GM12878 (cell line): ENCODE data around the gene PLA2G3. TPM values are rescaled to one million over a fixed set of nuclear protein-coding genes. Genes with fewer than 3 reads are reported as not detected.

Experiments used
- ATAC-seq: fragments of 200-7000 bp; cut with Tn5 transposase; 3 replicates; pipeline ENCODE4 v1.9.1; 2020; ENCODE audit warnings: mild to moderate bottlenecking, moderate library complexity
- BruUV-seq: library from RNA; stranded (reverse); fragments of 400-500 nt; replicated peaks from 2 replicates; lab custom pipeline; 2021; lab: Mats Ljungman, UMichigan
- CTCF ChIA-PET: fragments of 300-600 bp; sonication (Branson Sonifier 250); formaldehyde crosslinking; extraction: SDS; loops from one replicate; lab custom pipeline; 2021; ENCODE audit warnings: inconsistent platforms; lab: Yijun Ruan, JAX
- POLR2A ChIA-PET: fragments of 350-600 bp; formaldehyde crosslinking; extraction: SDS; loops from one replicate; lab custom pipeline; 2021; ENCODE audit warnings: inconsistent platforms; lab: Charles Lee
- RAD21 ChIA-PET: fragments of 300-600 bp; sonication (Branson Sonifier 250); formaldehyde crosslinking; loops from one replicate; lab custom pipeline; 2023; ENCODE audit warnings: antibody characterized with exemption; ENCODE audit not compliant: unreplicated experiment; lab: Charles Lee
- SMC1A ChIA-PET: fragments of 300-600 bp; sonication (Branson Sonifier 250); formaldehyde crosslinking; loops from one replicate; lab custom pipeline; 2023; ENCODE audit not compliant: unreplicated experiment, uncharacterized antibody; lab: Charles Lee
- DNase-seq: peaks from one replicate; pipeline ENCODE4 v3.0.0-alpha.2; 2011; ENCODE audit warnings: low read depth, low spot score
- FAIRE-seq: peaks from 3 replicates; lab custom pipeline; 2011; peaks lifted over from hg19 to GRCh38; lab: Jason Lieb, UNC
- H2AFZ ChIP-seq: 2 replicates; pipeline ENCODE4 v1.6.0; 2011; ENCODE audit warnings: low read depth, low read length, control low read depth; ENCODE audit not compliant: control insufficient read depth
- H3K27ac ChIP-seq: 2 replicates; pipeline ENCODE4 v1.5.1; 2011; ENCODE audit warnings: control low read depth; ENCODE audit not compliant: control insufficient read depth, insufficient read depth
- H3K27me3 ChIP-seq, 2 experiments: replicated peaks in 1 of 2; 2 replicates each; pipeline versions ENCODE4 v1.6.0 to v1.6.1; 2011; ENCODE audit warnings: low read length in 1 of 2; ENCODE audit not compliant: control insufficient read depth in 2 of 2, insufficient read depth in 2 of 2
- H3K36me3 ChIP-seq, 2 experiments: 2 replicates each; pipeline ENCODE4 v1.5.1; 2011; ENCODE audit warnings: low read length in 1 of 2; ENCODE audit not compliant: control insufficient read depth in 2 of 2, insufficient read depth in 2 of 2
- H3K4me1 ChIP-seq: 2 replicates; pipeline ENCODE4 v1.6.1; 2011; ENCODE audit warnings: mild to moderate bottlenecking, low read length, moderate library complexity, mixed read lengths; ENCODE audit not compliant: control insufficient read depth, insufficient read depth
- H3K4me2 ChIP-seq: 2 replicates; pipeline ENCODE4 v1.6.0; 2011; ENCODE audit warnings: control low read depth; ENCODE audit not compliant: control insufficient read depth, insufficient read depth
- H3K4me3 ChIP-seq: fragments of 200-600 bp; sonication (generic); 2 replicates; pipeline ENCODE4 v1.5.1; 2016
- H3K79me2 ChIP-seq: 2 replicates; pipeline ENCODE4 v1.6.0; 2011; ENCODE audit warnings: low read length; ENCODE audit not compliant: control insufficient read depth, insufficient read depth
- H3K9ac ChIP-seq: 2 replicates; pipeline ENCODE4 v1.8.0; 2011; ENCODE audit warnings: low read length, control low read depth, mixed read lengths; ENCODE audit not compliant: control insufficient read depth, insufficient read depth
- H3K9me3 ChIP-seq: replicated peaks from 3 replicates; pipeline ENCODE4 v1.5.1; 2011; ENCODE audit warnings: mild to moderate bottlenecking, low read length; ENCODE audit not compliant: control insufficient read depth, insufficient read depth
- H4K20me1 ChIP-seq: 2 replicates; pipeline ENCODE4 v1.6.0; 2011; ENCODE audit not compliant: control insufficient read depth, insufficient read depth
- BACH1 ChIP-seq: fragments of 450-650 bp; IDR thresholded peaks from 2 replicates; pipeline ENCODE4 v1.6.1; 2017; ENCODE audit warnings: mild to moderate bottlenecking, borderline replicate concordance
- BCL11A ChIP-seq: IDR thresholded peaks from 2 replicates; pipeline ENCODE4 v1.6.1; 2011; ENCODE audit warnings: low read depth, low read length
- CHD1 ChIP-seq: IDR thresholded peaks from 2 replicates; pipeline ENCODE4 v1.6.1; 2012; ENCODE audit warnings: low read depth, low read length, improper control_type of control experiment
- CHD4 ChIP-seq: fragments of 200-600 bp; sonication (generic); IDR thresholded peaks from 2 replicates; pipeline ENCODE4 v1.6.1; 2016; ENCODE audit warnings: mild to moderate bottlenecking
- DPF2 ChIP-seq: fragments of 450-650 bp; IDR thresholded peaks from 2 replicates; pipeline ENCODE4 v1.6.1; 2017; ENCODE audit warnings: mild to moderate bottlenecking
- EGR1 ChIP-seq, 2 experiments: IDR thresholded peaks; 1 replicate in 1 of 2; 2 replicates in 1 of 2; pipeline ENCODE4 v1.6.1; 2011 to 2012; ENCODE audit warnings: low read depth in 2 of 2, low read length in 2 of 2, borderline replicate concordance in 1 of 2, mild to moderate bottlenecking in 1 of 2, moderate library complexity in 1 of 2
- ESRRA ChIP-seq: IDR thresholded peaks from 2 replicates; pipeline ENCODE4 v1.6.1; 2012; ENCODE audit warnings: mild to moderate bottlenecking, low read length, improper control_type of control experiment
- ETV6 ChIP-seq, 2 experiments: fragments of 450-650 bp in 1 of 2; IDR thresholded peaks in 1 of 2; conservative IDR thresholded peaks in 1 of 2; 2 replicates each; pipeline ENCODE4 v1.6.1; 2014; ENCODE audit warnings: antibody characterized with exemption in 1 of 2, borderline replicate concordance in 1 of 2, low read depth in 1 of 2, mild to moderate bottlenecking in 1 of 2, moderate library complexity in 1 of 2
- GABPA ChIP-seq: IDR thresholded peaks from 2 replicates; pipeline ENCODE4 v1.6.1; 2014; ENCODE audit warnings: antibody characterized with exemption, low read depth, mild to moderate bottlenecking, inconsistent platforms
- MAX ChIP-seq: IDR thresholded peaks from 2 replicates; pipeline ENCODE4 v1.6.1; 2012; ENCODE audit warnings: low read depth, low read length, improper control_type of control experiment
- NFIC ChIP-seq: IDR thresholded peaks from 2 replicates; pipeline ENCODE4 v1.6.1; 2012; ENCODE audit warnings: low read depth, mild to moderate bottlenecking, inconsistent platforms, low read length, moderate library complexity
- PBX3 ChIP-seq: IDR thresholded peaks from 2 replicates; pipeline ENCODE4 v1.6.1; 2011; ENCODE audit warnings: mild to moderate bottlenecking, low read depth, low read length, moderate library complexity; ENCODE audit not compliant: insufficient replicate concordance
- SIX5 ChIP-seq: IDR thresholded peaks from 2 replicates; pipeline ENCODE4 v1.6.1; 2011; ENCODE audit warnings: mild to moderate bottlenecking, low read depth, low read length, moderate library complexity; ENCODE audit not compliant: severe bottlenecking
- TCF7 ChIP-seq: IDR thresholded peaks from 2 replicates; pipeline ENCODE4 v1.6.1; 2014; ENCODE audit warnings: antibody characterized with exemption, borderline replicate concordance
- ZBTB4 ChIP-seq: fragments of 450-650 bp; formaldehyde crosslinking; IDR thresholded peaks from 2 replicates; pipeline ENCODE4 v1.4.0; 2022; ENCODE audit warnings: mild to moderate bottlenecking, moderate library complexity
- WGBS: methylation state at CpG from one replicate; pipeline ENCODE4 v1.1.6; 2016; ENCODE audit warnings: low lambda C conversion rate; ENCODE audit not compliant: insufficient replicate concordance, insufficient coverage; ENCODE audit errors: missing lambda C conversion rate; 5-methylcytosine and 5-hydroxymethylcytosine counted together
- in situ Hi-C: fragments of 300-500 bp; cut with MboI; formaldehyde crosslinking; loops from 9 replicates; pipeline ENCODE4 v1.14.3; 2018; ENCODE audit warnings: mixed read lengths
- intact Hi-C: fragments of 100-400 bp; cut with micrococcal nuclease; formaldehyde crosslinking; loops from one replicate; pipeline ENCODE4 v1.14.2; 2022; ENCODE audit not compliant: unreplicated experiment
- polyA plus RNA-seq, 11 experiments: library from polyadenylated mRNA; depleted of rRNA in 4 of 11; unstranded in 6 of 11; stranded (reverse) in 5 of 11; fragments of >200 nt; fragmentation: Nextera tagmentation in 4 of 11; fragmentation: Illumina TruSeq in 1 of 11; extraction: Ambion mirVana in 4 of 11; extraction: Trizol in 1 of 11; gene quantifications; 1 replicate in 1 of 11; 2 replicates in 10 of 11; pipeline versions ENCODE4 v1.2.1 to v1.2.3, GENCODE V29; 2011 to 2016; ENCODE audit warnings: inconsistent platforms in 2 of 11, missing spikeins in 2 of 11, low read depth in 1 of 11
- total RNA-seq, 4 experiments: library from RNA; depleted of rRNA in 3 of 4; stranded (reverse); fragments of >200 nt in 3 of 4; fragmentation: Illumina TruSeq in 1 of 4; extraction: Trizol in 1 of 4; gene quantifications; 2 replicates each; pipeline versions ENCODE4 v1.2.1 to v1.2.3, GENCODE V29; 2013 to 2021
- TF ChIP-seq, protein P1 (sequence below): fragments of 450-650 bp; IDR thresholded peaks from 2 replicates; pipeline ENCODE4 v1.6.1; 2016; ENCODE audit warnings: mild to moderate bottlenecking

PLA2G3 gene
- total and polyA plus RNA-seq, 10 of the 15 experiments (the other 5 are each of a cell fraction or from before 2014, with no cell fraction given), result 0.04 TPM; not detected in 9

DNA sequence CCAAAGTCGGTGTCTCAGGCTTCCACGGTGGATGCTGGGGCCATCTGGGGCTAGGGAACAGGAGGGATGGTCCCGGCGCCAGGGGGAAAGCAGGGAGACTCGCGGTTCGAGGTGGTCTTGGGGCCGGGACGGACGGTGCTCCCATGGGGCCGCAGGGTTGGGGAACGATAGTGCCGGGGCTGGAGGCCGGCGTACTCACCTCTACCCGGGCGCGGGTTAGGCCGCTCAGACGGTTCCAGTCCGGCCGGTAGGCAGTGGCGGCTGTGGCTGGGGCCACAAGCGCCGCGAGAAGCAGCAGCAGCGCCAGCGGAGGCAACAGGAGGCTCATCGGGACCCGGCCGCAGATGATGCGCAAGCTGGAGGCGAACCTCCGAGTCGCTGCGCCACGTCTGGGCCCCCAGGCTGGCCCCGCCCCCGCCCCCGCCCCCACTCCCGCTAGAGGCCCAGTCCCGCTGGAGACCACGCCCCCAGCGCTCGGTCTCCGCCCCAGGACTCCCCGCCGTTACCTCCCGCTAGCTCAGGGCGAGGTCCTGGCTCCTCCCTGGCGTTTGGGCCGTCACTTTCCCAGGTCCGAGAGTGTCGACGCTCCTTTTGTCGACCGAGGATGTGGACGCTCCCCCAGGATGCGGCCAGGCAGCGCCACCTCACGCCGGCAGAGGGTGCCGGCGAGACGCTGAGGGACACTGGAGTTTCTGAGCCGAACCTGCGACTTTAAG is 33.0 kb downstream of the PLA2G3 start, which contains the start of gene SELENOM:
SELENOM (minus strand) TSS at position 391 of the 716 bp plus-strand sequence; CDS start at position 328, 63 bp downstream.
- Histone ChIP-seq H3K9me3 (no peaks in the 10 kb centered on the region), H3K27me3 (no peaks in the 10 kb centered on the region), H4K20me1 (no peaks in the 10 kb centered on the region), H3K27ac (no peak within 1 kb of the TSS), H3K79me2 (no peaks in the 10 kb centered on the region), H3K4me3 (peak within 1 kb of the TSS; percentile 54), H3K4me2 (peak within 1 kb of the TSS; percentile 83), H3K36me3 (no peaks in the 10 kb centered on the region), H3K4me1 (no peaks in the 10 kb centered on the region; the same call in 1 of the 2 replicates), H3K9ac (peak within 1 kb of the TSS; percentile 51; the same call in 1 of the 2 replicates), H2AFZ (peak within 1 kb of the TSS; percentile 58)
- RAD21 ChIA-PET, result interaction anchor here (0.6 to 2.1 kb wide), 7 partner anchors 22 to 498 kb away, joined by 3 to 6 read pairs (median 3); no protein-coding TSS in a partner anchor
- no TSS peak for BruUV-seq
- 6% methylated on average over 60 of the region's 67 CpGs for WGBS
- peak; percentile 91 for FAIRE-seq
- DNase-seq, result peak; percentile 53
- intact Hi-C loops (loop anchor here (5.0 kb wide), 1 partner anchor 165 kb away; no protein-coding TSS in a partner anchor), in situ Hi-C loops (no loop called here)
- SMC1A ChIA-PET, result interaction anchor here (0.6 to 2.1 kb wide), 8 partner anchors 11 to 207 kb away, joined by 3 to 9 read pairs (median 5); no protein-coding TSS in a partner anchor
- POLR2A ChIA-PET, result interaction anchor here (1.0 kb wide), 1 partner anchor 124 kb away, joined by 3 read pairs; no protein-coding TSS in a partner anchor
- CTCF ChIA-PET, result interaction anchor here (0.8 to 3.4 kb wide), 15 partner anchors 12 to 472 kb away, joined by 3 to 19 read pairs (median 6); partner anchors contain the start of genes LIMK2 and SLC35E4
- peak; percentile 94 for ATAC-seq
- TF ChIP-seq BACH1 (no peak), ESRRA (0 out of 2 replicates have a peak, but pooled peaks have one; percentile 17), EGR1 (IDR thresholded peaks at IDR 0.05; ENCODE audit: borderline replicate concordance in 1 of 2, low read depth in 2 of 2, low read length in 2 of 2) (peak in 1 of 2 experiments; percentile 42; a peak in 1 of 3 replicates), BCL11A (no peak), ZBTB4 (CRISPR knock-in tag) (no peak), PBX3 (no peak), SIX5 (no peak), GABPA (no peak), NFIC (no peak), DPF2 (0 out of 2 replicates have a peak, but pooled peaks have one; percentile 13), ETV6 (conservative IDR thresholded peaks at IDR 0.05 in 1 of 2, IDR thresholded peaks at IDR 0.05 in 1 of 2; ENCODE audit: borderline replicate concordance in 1 of 2, low read depth in 1 of 2) (no peak), CHD4 (no peak), TCF7 (no peak), MAX (no peak), CHD1 (no peak)
- TF ChIP-seq, protein P1, sequence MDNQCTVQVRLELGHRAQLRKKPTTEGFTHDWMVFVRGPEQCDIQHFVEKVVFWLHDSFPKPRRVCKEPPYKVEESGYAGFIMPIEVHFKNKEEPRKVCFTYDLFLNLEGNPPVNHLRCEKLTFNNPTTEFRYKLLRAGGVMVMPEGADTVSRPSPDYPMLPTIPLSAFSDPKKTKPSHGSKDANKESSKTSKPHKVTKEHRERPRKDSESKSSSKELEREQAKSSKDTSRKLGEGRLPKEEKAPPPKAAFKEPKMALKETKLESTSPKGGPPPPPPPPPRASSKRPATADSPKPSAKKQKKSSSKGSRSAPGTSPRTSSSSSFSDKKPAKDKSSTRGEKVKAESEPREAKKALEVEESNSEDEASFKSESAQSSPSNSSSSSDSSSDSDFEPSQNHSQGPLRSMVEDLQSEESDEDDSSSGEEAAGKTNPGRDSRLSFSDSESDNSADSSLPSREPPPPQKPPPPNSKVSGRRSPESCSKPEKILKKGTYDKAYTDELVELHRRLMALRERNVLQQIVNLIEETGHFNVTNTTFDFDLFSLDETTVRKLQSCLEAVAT, result no peak
